ENCODE results near the gene TLE3.

TLE3 gene

DNA sequence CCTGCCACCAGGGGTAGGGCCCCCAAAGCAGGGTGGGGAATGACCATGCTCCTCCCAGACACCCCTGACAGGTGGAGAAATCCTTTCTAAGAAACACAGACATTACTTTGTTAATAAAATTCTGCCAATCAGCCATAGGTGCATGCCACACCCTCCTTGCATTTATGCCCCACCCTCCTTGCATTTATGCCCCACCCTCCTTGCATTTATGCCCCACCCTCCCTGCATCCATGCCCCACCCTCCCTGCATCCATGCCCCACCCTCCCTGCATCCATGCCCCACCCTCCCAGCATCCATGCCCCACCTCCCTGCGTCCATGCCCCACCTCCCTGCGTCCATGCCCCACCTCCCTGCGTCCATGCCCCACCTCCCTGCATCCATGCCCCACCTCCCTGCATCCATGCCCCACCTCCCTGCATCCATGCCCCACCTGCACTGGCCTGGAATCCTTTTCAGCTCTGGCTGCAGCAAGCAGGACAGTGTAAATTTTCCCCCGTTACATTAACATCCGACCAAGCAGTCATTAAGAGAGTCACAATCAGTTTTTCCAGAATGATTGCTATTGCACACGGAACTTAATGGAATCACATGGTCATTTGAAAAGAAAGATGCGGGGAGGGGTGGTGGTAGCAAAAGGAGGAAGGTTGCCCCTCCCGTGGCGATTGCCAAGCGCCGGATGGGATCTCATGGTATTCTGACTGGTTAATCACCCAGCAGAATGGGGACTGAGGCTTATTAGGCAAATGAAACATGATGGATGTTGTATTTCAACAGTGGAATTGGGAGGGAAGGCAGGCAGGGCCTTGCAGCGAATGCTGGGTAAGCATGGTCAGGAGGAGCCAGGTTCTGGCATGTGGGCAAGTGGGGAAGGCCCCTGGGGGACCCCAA, 91.2 kb downstream of the TLE3 start:
- DNase-seq (ENCODE audit: low read depth in 3 of 3), result no peak

DNA sequence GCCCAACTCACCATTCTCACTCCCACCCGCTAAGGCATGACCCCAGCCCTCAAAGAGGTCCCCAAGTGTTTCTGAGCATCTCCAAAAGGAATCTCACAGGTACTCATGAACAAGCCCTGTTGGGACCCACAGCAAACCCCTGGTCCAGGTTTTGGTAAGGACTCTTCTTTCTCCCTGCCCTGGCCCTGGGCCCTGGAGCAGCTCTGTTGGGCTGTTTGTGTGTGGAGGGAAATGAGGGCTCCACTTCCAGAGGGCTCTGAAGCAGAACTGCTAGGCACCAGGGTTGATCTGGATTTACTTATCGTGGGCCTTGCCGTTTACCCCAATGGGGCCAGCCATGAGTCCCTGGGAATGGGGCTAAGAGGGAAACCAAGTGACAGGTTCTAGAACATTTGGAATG, 92.9 kb downstream of the TLE3 start:
- no peak for DNase-seq (ENCODE audit: low read depth in 3 of 3)

DNA sequence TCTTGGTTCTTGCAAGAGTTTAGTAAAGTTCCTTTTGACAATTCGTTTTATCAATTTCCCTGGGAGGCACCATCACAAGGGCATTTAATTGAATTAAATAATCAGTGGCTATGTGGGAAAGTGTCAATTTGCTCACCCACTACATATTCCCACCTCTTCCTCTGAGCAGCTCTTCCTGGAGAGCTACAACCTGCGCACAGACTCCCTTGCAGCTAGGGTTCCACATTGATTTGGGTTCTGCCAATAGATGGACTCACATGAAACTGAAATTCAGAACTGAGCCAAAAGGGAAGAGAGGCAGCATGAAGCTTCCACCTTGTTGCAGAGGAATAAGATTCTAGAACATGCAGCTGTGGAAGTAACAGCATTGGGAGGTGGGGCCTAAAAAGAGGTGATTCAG, 94.8 kb downstream of the TLE3 start:
- DNase-seq (ENCODE audit: low read depth in 3 of 3), result no peak

DNA sequence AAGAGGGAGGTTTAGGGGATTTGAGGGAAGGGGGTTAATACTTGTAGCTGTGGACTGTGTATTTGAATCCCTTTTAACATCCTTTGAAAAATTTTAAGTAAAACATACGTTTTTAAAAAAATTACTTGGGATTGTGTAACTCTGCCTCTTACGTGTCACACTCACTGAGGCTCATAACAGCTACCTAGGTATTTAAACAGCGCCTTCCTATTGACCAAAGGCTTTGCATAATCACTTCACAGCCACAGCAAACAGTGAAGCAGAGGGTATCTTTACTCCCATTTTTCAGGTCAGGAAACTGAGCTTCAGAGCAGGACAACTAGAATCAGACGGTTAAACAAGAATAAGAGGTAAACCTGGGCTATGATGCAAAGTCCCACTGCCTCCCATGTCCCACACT, 95.9 kb downstream of the TLE3 start:
- DNase-seq (ENCODE audit: low read depth in 3 of 3), result no peak

DNA sequence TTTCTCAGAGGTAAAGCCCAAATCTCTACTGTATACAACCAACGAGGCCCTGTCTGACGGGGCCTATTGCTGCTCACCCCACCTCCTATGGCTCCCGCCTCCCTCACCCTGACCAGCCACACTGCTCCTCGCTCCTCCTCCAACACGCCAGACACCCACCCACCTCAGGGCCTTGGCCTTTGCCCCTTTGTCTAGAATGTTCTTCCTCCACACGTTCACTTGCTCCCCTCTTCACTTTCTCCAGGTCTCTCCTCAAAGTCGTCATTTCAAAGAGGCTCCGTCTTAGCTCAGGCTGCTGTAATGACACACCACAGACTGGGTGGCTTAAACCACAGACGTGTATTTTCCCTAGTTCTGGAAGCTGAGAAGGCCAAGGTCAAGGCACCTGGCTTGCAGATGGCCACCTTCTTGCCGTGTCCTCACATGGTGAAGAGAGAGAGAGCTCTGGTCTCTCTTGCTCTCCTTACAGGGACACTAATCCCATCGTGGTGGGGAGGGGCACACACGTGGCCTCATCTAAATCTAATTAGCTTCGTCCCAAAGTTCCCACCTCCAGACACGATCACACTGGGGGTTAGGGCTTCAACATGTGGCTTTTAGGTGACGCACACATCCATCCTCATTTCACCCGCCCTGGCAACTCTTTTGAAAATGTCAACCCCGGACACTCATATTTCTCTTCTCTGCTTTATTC, 98.2 kb downstream of the TLE3 start:
- DNase-seq (ENCODE audit: low read depth in 3 of 3), result no peak

DNA sequence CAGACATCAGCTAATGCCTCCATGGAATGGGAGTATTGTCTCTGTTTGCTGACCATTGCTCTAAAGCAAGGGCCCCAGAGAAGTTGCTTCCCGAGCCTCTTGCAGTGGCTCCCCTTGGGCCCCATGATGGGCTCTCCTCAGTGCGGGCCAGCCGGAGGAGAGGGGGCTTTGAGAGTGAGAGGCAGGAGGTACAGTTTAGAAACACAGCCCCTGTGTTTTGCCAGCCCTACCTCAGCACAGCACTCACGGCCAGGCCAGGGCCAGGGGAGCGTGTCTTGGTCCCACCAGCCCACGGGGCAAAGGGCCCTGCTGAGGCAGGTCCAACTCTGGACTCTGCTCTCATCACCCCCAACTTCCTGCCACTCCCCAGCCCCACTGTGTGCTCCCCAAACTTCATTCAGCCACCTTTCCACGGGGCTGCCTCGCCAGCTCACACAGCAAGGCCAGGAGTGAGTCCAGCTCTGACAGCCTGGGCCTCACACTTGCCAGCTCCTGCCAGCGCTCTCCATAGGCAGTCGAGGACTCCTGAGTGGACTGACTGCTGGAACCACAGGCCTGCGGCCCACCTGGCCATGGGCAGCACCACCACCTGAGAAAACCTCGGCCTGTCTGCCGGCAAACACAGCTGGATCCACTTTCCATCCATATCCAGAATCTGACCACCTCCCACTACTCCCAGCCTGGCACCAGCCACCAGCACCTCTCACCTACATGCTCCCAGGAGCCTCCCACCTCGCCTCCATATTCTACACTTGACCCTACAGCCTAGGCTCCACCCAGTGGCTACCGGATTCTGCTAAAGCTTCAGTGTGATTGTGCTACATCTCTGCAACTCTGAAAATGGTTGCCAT, 99.0 kb downstream of the TLE3 start:
- DNase-seq (ENCODE audit: low read depth in 3 of 3), result no peak

DNA sequence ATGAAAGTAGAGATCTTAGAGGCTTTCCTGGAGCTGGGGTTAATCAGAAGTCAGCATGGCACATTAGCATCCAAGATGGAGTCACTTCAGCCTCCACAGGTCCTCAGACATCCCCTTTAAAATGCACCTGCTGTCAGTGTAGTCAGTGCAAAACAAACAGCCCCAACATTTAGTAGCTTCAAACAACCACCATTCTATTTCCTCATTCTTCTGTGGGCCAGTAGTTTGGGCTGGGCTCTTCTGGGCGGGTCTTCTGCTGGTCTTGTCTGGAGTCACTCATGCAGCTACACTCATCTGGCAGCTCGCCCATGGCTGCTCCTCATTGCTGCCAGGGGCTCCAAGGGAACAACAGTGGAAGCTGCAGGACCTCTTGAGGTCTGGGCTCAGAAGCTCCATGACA, 99.9 kb downstream of the TLE3 start:
- no peak for DNase-seq (ENCODE audit: low read depth in 3 of 3)

Data from stimulated activated CD4-positive, alpha-beta T cell treated with anti-CD3 and anti-CD28 coated beads, TNF-alpha, amount 100 ng/mL, for 48 hours (primary cell).